A172 (cell line): ENCODE results near the gene DNM2. TPM values are rescaled to one million over a fixed set of nuclear protein-coding genes. Genes with fewer than 3 reads are reported as not detected.
"Not testable (repeated sequence)": the region's sequence is repeated elsewhere in the genome, so short reads cannot be mapped to it uniquely, and the experiment has no call there.

ENCODE experiments used
- DNase-seq: peaks from one replicate; pipeline ENCODE4 v3.0.0-alpha.2; 2015; ENCODE audit warnings: low spot score
- total RNA-seq: library from RNA; depleted of rRNA; stranded (reverse); fragments of >200 nt; shearing (Covaris generic); gene quantifications from 2 replicates; pipeline ENCODE4 v1.2.3, GENCODE V29; 2014

DNM2 gene
- total RNA-seq, 1 experiment from 2014 or later: 56.0 TPM

GRCh38 chr19:10725415-10725814, 7.5 kb downstream of the DNM2 start:
- DNase-seq: no peak

GRCh38 chr19:10726268-10726667, 8.4 kb downstream of the DNM2 start:
- no peak for DNase-seq

GRCh38 chr19:10727685-10728201, 9.9 kb downstream of the DNM2 start:
- no peak for DNase-seq

- DNase-seq: no peak
Measured at GRCh38 chr19:10729411-10729810, 11.5 kb downstream of the DNM2 start.

- DNase-seq: no peak
Measured at GRCh38 chr19:10730932-10731331, 13.1 kb downstream of the DNM2 start.

GRCh38 chr19:10735741-10736140, 17.9 kb downstream of the DNM2 start:
- DNase-seq: no peak

GRCh38 chr19:10736189-10736588, 18.3 kb downstream of the DNM2 start:
- no peak for DNase-seq

GRCh38 chr19:10736916-10737551, 19.2 kb downstream of the DNM2 start:
- DNase-seq: no peak

GRCh38 chr19:10737722-10738121, 19.8 kb downstream of the DNM2 start:
- DNase-seq: no peak

- no peak for DNase-seq
Measured at GRCh38 chr19:10740798-10741197, 22.9 kb downstream of the DNM2 start.

GRCh38 chr19:10742476-10742875, 24.6 kb downstream of the DNM2 start:
- no peak for DNase-seq

GRCh38 chr19:10744253-10744798, 26.4 kb downstream of the DNM2 start:
- DNase-seq: no peak

- no peak for DNase-seq
Measured at GRCh38 chr19:10744801-10745293, 27.0 kb downstream of the DNM2 start.

GRCh38 chr19:10746437-10746836, 28.6 kb downstream of the DNM2 start:
- DNase-seq: not testable (repeated sequence)

- no peak for DNase-seq
Measured at GRCh38 chr19:10747271-10747670, 29.4 kb downstream of the DNM2 start.

- DNase-seq: no peak
Measured at GRCh38 chr19:10747674-10748073, 29.8 kb downstream of the DNM2 start.

GRCh38 chr19:10748195-10748926, 30.5 kb downstream of the DNM2 start:
- DNase-seq: no peak

GRCh38 chr19:10748927-10749434, 31.1 kb downstream of the DNM2 start:
- peak; percentile 83 for DNase-seq

- no peak for DNase-seq
Measured at GRCh38 chr19:10749435-10750384, 31.8 kb downstream of the DNM2 start.

- no peak for DNase-seq
Measured at GRCh38 chr19:10751109-10751953, 33.5 kb downstream of the DNM2 start.
